ENCODE measurements around the gene TXNDC15. TPM values are rescaled to one million over a fixed set of nuclear protein-coding genes. Genes with fewer than 3 reads are reported as not detected.
A peak's percentile ranks its signal among the peaks of the same experiment; 100 is the strongest.
"Not testable (repeated sequence)": the region's sequence is repeated elsewhere in the genome, so short reads cannot be mapped to it uniquely, and the experiment has no call there.

TXNDC15 gene
- total and polyA plus RNA-seq, 2 of the 13 experiments (the other 11 are each of a cell fraction or from before 2014, with no cell fraction given), result 22.2 to 49.9 TPM

- H3K9ac ChIP-seq (ENCODE audit: insufficient read depth, low read depth, low read length), result peak overlapping the region; percentile 92
- no peaks in the 10 kb centered on the region for H3K9me3 ChIP-seq (ENCODE audit: low read length)
- H3K4me2 ChIP-seq (ENCODE audit: low read depth, low read length), result peak overlapping the region; percentile 74
- no peak for TF ChIP-seq PHF8 (CRISPR knock-in tag; IDR thresholded peaks at IDR 0.05)
- TF ChIP-seq ZNF710 (CRISPR knock-in tag; IDR thresholded peaks at IDR 0.05; ENCODE audit: borderline replicate concordance), result 0 out of 2 replicates have a peak, but pooled peaks have one; percentile 2
- 0 out of 4 replicates have a peak, but pooled peaks of 1 of the 2 experiments have one; percentile 10 for TF ChIP-seq ATF4 (CRISPR knock-in tag; IDR thresholded peaks at IDR 0.05)
- no peaks in the 10 kb centered on the region for H4K20me1 ChIP-seq (ENCODE audit: insufficient read depth, low read length)
- peak overlapping the region; percentile 94 for H3K27ac ChIP-seq (ENCODE audit: extremely low read length, insufficient read depth, low read length)
- intact Hi-C loops (cut with micrococcal nuclease; ENCODE audit: unreplicated experiment) (loop anchor here (5.0 kb wide), 1 partner anchor 39 kb away; no protein-coding TSS in a partner anchor), in situ Hi-C loops (cut with HindIII; ENCODE audit: extremely low pct_ligation_motif_present, low pct_unique_long_range_greater_than_20kb) (no loop called here)
- ATAC-seq (peak; percentile 13), DNase-seq (ENCODE audit: low spot score) (peak; percentile 25), FAIRE-seq (no peak)
- 2% methylated on average over 11 of the region's 11 CpGs for WGBS (ENCODE audit: low lambda C conversion rate)
- H3K79me2 ChIP-seq (ENCODE audit: insufficient read depth, low read length), result peaks cover 25% of the 10 kb centered on the region
- ChIA-PET CTCF (ENCODE audit: low intra/inter-chr PET ratio, low total read pairs) (no interaction called here), POLR2A (interaction anchor here (0.9 to 2.4 kb wide), 3 partner anchors 13 to 58 kb away, joined by 3 to 37 read pairs (median 11); partner anchors contain the start of genes PCBD2 and TXNDC15)
- peaks cover 50% of the 10 kb centered on the region for H3K4me1 ChIP-seq (ENCODE audit: insufficient read depth, low read length)
- no peaks in the 10 kb centered on the region for H3K36me3 ChIP-seq (replicated peaks in 1 of 2; ENCODE audit: control insufficient read depth in 1 of 2, insufficient read depth in 2 of 2, low read length in 2 of 2)
- no peak overlapping the region for H2AFZ ChIP-seq (ENCODE audit: low read length)
- H3K27me3 ChIP-seq (ENCODE audit: control insufficient read depth in 1 of 2, insufficient read depth in 2 of 2, low read length in 2 of 2), result no peaks in the 10 kb centered on the region
- peak overlapping the region; percentile 72 to 81 (median 74) for H3K4me3 ChIP-seq (replicated peaks in 1 of 3; ENCODE audit: insufficient read depth in 1 of 3, low read depth in 2 of 3, low read length in 3 of 3)
- no TSS peak for BruUV-seq (replicated peaks)
These were observed 27.6 kb upstream of the TXNDC15 start for GRCh38 chr5:134846641-134846960.

GRCh38 chr5:134849434-134849933, 24.7 kb upstream of the TXNDC15 start:
- Histone ChIP-seq H3K79me2 (ENCODE audit: insufficient read depth, low read length) (peaks cover 27% of the 10 kb centered on the region), H3K36me3 (replicated peaks in 1 of 2; ENCODE audit: control insufficient read depth in 1 of 2, insufficient read depth in 2 of 2, low read length in 2 of 2) (peaks cover 0 to 13% of the 10 kb centered on the region in 2 experiments; a peak in 1 of 5 replicates), H3K4me1 (ENCODE audit: insufficient read depth, low read length) (peaks cover 42% of the 10 kb centered on the region)
- ATAC-seq; CTCF ChIA-PET (ENCODE audit: low intra/inter-chr PET ratio, low total read pairs); H3K27me3 ChIP-seq (ENCODE audit: control insufficient read depth in 1 of 2, insufficient read depth in 2 of 2, low read length in 2 of 2); H3K4me2 ChIP-seq (ENCODE audit: low read depth, low read length); DNase-seq (ENCODE audit: low spot score); in situ Hi-C loops (cut with HindIII; ENCODE audit: extremely low pct_ligation_motif_present, low pct_unique_long_range_greater_than_20kb); H3K27ac ChIP-seq (ENCODE audit: extremely low read length, insufficient read depth, low read length); FAIRE-seq; H4K20me1 ChIP-seq (ENCODE audit: insufficient read depth, low read length); BruUV-seq (replicated peaks); H2AFZ ChIP-seq (ENCODE audit: low read length); H3K9ac ChIP-seq (ENCODE audit: insufficient read depth, low read depth, low read length); H3K9me3 ChIP-seq (ENCODE audit: low read length); H3K4me3 ChIP-seq (replicated peaks in 1 of 3; ENCODE audit: insufficient read depth in 1 of 3, low read depth in 2 of 3, low read length in 3 of 3): not testable (repeated sequence)
- 91% methylated on average over 7 of the region's 7 CpGs for WGBS (ENCODE audit: low lambda C conversion rate)
- intact Hi-C loops (cut with micrococcal nuclease; ENCODE audit: unreplicated experiment), result loop anchor here (5.0 kb wide), 1 partner anchor 42 kb away; no protein-coding TSS in a partner anchor
- 0 out of 2 replicates have a peak, but pooled peaks have one; percentile 21 for TF ChIP-seq ZNF121 (CRISPR knock-in tag; IDR thresholded peaks at IDR 0.05)
- POLR2A ChIA-PET, result interaction anchor here (0.7 to 1.6 kb wide), 4 partner anchors 9 to 623 kb away, joined by 3 to 6 read pairs (median 4); partner anchors contain the start of gene PCBD2

All from HepG2 (cell line).